Neural crest cell (in vitro differentiated cells): ENCODE results near the gene CPB2. TPM values are rescaled to one million over a fixed set of nuclear protein-coding genes. Genes with fewer than 3 reads are reported as not detected.

ENCODE experiments used
- DNase-seq: peaks from one replicate; pipeline ENCODE4 v3.0.0; 2021; ENCODE audit warnings: low read depth, mixed read lengths, low spot score
- H3K27ac Mint-ChIP-seq: one replicate; pipeline ENCODE4 v1.8.0; 2021; ENCODE audit warnings: mild to moderate bottlenecking, mixed read lengths; ENCODE audit not compliant: unreplicated experiment
- H3K27me3 Mint-ChIP-seq: 2 replicates; pipeline ENCODE4 v1.8.0; 2021; ENCODE audit warnings: low read depth, mild to moderate bottlenecking, mixed read lengths
- H3K36me3 Mint-ChIP-seq: 2 replicates; pipeline ENCODE4 v1.8.0; 2021; ENCODE audit warnings: low read depth, mild to moderate bottlenecking, mixed read lengths
- H3K4me1 Mint-ChIP-seq: 2 replicates; pipeline ENCODE4 v1.8.0; 2021; ENCODE audit warnings: mixed read lengths
- H3K4me3 Mint-ChIP-seq: one replicate; pipeline ENCODE4 v1.8.0; 2021; ENCODE audit warnings: mild to moderate bottlenecking, mixed read lengths
- H3K9me3 Mint-ChIP-seq: 2 replicates; pipeline ENCODE4 v1.8.0; 2021; ENCODE audit warnings: mixed read lengths
- total RNA-seq: library from RNA; stranded (reverse); gene quantifications from 2 replicates; pipeline ENCODE4 v1.2.1, GENCODE V29; 2021
- TF ChIP-seq, protein P1 (sequence below): fragments of 200-600 bp; sonication (generic); conservative IDR thresholded peaks from 2 replicates; pipeline ENCODE4 v1.5.0; 2021; ENCODE audit warnings: antibody characterized with exemption, mild to moderate bottlenecking

The CPB2 gene
- total RNA-seq, 1 donor from 2014 or later, result 0.44 TPM

DNA sequence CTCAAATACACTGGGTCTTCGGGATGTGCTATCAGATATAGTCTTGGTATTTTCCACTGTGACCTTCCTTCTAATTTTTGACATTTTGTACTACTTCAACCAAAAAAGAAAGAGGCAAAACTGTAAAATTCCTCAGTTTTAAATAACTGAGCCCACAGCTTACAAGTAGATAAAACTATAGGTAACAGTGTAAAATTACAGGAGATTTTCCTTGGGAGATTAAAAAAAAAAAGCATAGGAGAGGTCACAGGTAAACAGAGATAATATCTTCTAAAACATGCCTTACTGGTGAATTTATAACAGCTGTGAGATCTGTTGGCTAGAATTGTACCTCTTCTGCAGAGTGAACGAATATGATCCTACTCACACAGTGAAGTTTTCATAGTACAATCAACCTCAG lies 59.4 kb downstream of the CPB2 start:
- no peaks in the 10 kb centered on the region for H3K9me3 Mint-ChIP-seq
- no peak overlapping the region for H3K4me3 Mint-ChIP-seq
- H3K27me3 Mint-ChIP-seq, result no peaks in the 10 kb centered on the region
- H3K36me3 Mint-ChIP-seq, result peaks cover 8% of the 10 kb centered on the region
- H3K4me1 Mint-ChIP-seq, result peaks cover 29% of the 10 kb centered on the region
- H3K27ac Mint-ChIP-seq, result no peak overlapping the region
- DNase-seq, result no peak
- TF ChIP-seq, protein P1, sequence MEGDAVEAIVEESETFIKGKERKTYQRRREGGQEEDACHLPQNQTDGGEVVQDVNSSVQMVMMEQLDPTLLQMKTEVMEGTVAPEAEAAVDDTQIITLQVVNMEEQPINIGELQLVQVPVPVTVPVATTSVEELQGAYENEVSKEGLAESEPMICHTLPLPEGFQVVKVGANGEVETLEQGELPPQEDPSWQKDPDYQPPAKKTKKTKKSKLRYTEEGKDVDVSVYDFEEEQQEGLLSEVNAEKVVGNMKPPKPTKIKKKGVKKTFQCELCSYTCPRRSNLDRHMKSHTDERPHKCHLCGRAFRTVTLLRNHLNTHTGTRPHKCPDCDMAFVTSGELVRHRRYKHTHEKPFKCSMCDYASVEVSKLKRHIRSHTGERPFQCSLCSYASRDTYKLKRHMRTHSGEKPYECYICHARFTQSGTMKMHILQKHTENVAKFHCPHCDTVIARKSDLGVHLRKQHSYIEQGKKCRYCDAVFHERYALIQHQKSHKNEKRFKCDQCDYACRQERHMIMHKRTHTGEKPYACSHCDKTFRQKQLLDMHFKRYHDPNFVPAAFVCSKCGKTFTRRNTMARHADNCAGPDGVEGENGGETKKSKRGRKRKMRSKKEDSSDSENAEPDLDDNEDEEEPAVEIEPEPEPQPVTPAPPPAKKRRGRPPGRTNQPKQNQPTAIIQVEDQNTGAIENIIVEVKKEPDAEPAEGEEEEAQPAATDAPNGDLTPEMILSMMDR, result no peak

DNA sequence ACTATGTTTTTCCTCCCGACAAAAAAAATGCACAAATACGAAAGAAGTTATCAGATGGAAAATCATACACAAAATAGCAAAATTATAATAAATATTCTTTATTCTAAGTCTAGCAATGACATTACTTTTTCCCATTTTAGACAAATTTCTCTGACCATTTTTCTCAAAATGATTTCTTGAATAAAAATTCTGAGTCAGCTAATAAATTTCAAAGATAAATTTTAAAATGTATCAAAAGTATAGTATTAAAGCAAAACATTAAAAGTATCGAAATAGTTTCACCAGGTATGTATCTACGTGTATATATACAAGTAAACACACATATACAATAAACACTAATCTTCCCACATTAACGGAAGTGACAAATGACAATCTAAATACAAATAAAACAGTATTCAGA lies 61.2 kb downstream of the CPB2 start:
- TF ChIP-seq, protein P1, result no peak
- no peak overlapping the region for H3K27ac Mint-ChIP-seq
- no peaks in the 10 kb centered on the region for H3K9me3 Mint-ChIP-seq
- H3K4me3 Mint-ChIP-seq, result no peak overlapping the region
- no peak for DNase-seq
- H3K4me1 Mint-ChIP-seq, result peaks cover 21% of the 10 kb centered on the region
- H3K36me3 Mint-ChIP-seq, result peaks cover 9% of the 10 kb centered on the region
- H3K27me3 Mint-ChIP-seq, result no peaks in the 10 kb centered on the region

DNA sequence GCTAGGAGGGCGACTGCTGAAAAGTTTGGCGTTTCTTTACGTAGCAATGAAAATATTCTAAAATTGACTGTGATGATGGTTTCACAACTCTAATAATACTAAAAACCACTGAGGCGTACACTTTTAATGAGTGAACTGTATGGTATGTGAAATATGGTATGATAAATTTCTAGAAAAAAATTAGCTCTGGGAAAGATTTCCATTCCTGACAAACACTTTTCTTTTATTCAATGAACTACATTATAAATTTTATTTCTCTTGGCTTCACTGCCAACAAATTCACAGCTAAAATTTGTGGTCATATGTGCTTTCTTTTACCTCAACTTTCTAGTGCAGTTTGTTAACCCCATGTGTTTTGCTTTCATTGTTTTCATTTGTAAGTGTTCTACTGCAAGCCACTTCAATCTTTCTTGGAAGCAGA lies 63.4 kb downstream of the CPB2 start:
- Mint-ChIP-seq H3K4me1 (peaks cover 9% of the 10 kb centered on the region), H3K27ac (no peak overlapping the region), H3K9me3 (no peaks in the 10 kb centered on the region), H3K4me3 (no peak overlapping the region), H3K27me3 (no peaks in the 10 kb centered on the region), H3K36me3 (peaks cover 15% of the 10 kb centered on the region)
- DNase-seq, result no peak
- TF ChIP-seq, protein P1, result no peak

DNA sequence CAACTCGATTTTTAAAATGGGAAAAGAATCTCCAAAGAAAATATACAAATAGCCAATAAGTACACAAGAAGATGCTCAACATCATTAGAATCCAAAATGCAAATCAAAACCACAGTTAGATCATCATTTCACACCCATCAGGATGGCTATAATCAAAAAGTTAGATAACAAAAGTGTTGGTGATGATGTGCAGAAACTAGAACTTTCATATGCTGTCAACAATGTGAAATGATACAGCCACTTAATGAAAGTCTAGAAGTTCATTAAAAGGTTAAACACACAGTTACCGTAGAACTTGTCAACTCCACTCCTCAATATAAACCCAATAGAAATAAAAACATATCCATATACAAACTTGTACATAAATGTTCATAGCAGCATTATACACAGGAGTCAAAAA lies 64.1 kb downstream of the CPB2 start:
- DNase-seq, result no peak
- Mint-ChIP-seq H3K9me3 (no peaks in the 10 kb centered on the region), H3K4me1 (peaks cover 9% of the 10 kb centered on the region), H3K36me3 (peaks cover 21% of the 10 kb centered on the region), H3K27ac (no peak overlapping the region), H3K27me3 (no peaks in the 10 kb centered on the region), H3K4me3 (no peak overlapping the region)
- TF ChIP-seq, protein P1, result no peak

DNA sequence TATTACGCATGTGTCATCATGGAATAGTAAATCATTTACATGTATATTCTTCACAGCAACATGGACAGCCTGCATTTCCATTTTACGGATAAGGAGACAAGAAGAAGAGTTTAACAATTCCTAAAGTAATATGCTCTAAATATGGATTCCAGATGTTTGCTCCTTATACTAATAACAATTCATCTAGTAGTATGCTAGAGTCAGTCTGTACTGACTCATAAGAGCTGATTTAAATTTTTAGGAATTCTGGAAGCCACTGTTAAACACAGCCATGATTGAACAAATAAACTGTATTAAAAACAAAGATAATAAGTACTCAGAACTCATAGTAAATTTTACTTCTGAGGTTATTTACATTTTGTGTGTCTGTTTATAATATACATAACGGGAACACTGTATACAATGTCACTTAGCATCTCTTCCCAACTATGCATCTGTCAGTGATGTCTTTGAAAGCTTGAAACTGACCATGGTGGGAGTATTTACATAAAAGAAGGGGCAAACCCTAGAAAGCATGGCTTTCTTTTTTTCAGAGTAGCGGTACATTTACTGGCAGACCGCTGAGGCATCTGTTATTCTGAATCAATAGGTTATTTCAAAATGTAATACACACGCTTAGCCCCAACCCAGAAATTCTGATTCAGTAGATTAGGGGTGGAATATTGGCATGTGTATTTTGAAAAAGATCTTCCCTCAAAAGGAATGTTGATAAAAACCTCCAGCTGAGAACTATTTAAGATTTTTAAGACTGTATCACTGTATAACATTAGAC lies 65.2 kb downstream of the CPB2 start:
- H3K27me3 Mint-ChIP-seq, result no peaks in the 10 kb centered on the region
- peaks cover 4% of the 10 kb centered on the region for H3K4me1 Mint-ChIP-seq
- no peak overlapping the region for H3K27ac Mint-ChIP-seq
- no peak overlapping the region for H3K4me3 Mint-ChIP-seq
- DNase-seq, result no peak
- H3K36me3 Mint-ChIP-seq, result peaks cover 29% of the 10 kb centered on the region
- TF ChIP-seq, protein P1, result no peak
- H3K9me3 Mint-ChIP-seq, result no peaks in the 10 kb centered on the region
